H1 (cell line): ENCODE data around the gene MAPKAP1. TPM values are rescaled to one million over a fixed set of nuclear protein-coding genes. Genes with fewer than 3 reads are reported as not detected.

Source experiments
- CTCF ChIA-PET: fragments of 300-600 bp; sonication (Branson Sonifier 250); formaldehyde crosslinking; loops from one replicate; lab custom pipeline; 2021; ENCODE audit not compliant: partially characterized antibody; lab: Charles Lee
- POLR2A ChIA-PET: fragments of 300-600 bp; sonication (Branson Sonifier 250); formaldehyde crosslinking; loops from one replicate; lab custom pipeline; 2021; ENCODE audit warnings: inconsistent platforms; ENCODE audit not compliant: partially characterized antibody; lab: Charles Lee
- DNase-seq, 2 experiments: peaks; one replicate each; pipeline versions ENCODE4 v3.0.0 to v3.0.0-alpha.2; 2010 to 2022; ENCODE audit warnings: low spot score in 2 of 2, low read depth in 1 of 2, mixed read lengths in 1 of 2
- FAIRE-seq: peaks from 2 replicates; lab custom pipeline; 2011; peaks lifted over from hg19 to GRCh38; lab: Jason Lieb, UNC
- H2AFZ ChIP-seq: 2 replicates; pipeline ENCODE4 v1.8.1; 2012; ENCODE audit warnings: low read length, inconsistent platforms
- H2AK5ac ChIP-seq: 2 replicates; pipeline ENCODE4 v1.6.1; 2013; ENCODE audit warnings: low read depth, low read length
- H2BK120ac ChIP-seq: replicated peaks from 2 replicates; pipeline ENCODE3; 2013; ENCODE audit warnings: low read depth, low read length, inconsistent platforms
- H2BK12ac ChIP-seq: 2 replicates; pipeline ENCODE4 v1.6.1; 2013; ENCODE audit warnings: low read depth, low read length
- H2BK15ac ChIP-seq: 2 replicates; pipeline ENCODE4 v1.6.1; 2013; ENCODE audit warnings: low read length
- H2BK20ac ChIP-seq: 2 replicates; pipeline ENCODE4 v1.6.1; 2013; ENCODE audit warnings: low read length
- H2BK5ac ChIP-seq: 2 replicates; pipeline ENCODE4 v1.6.1; 2013; ENCODE audit warnings: low read depth, low read length
- H3K14ac ChIP-seq: 2 replicates; pipeline ENCODE4 v1.6.1; 2013; ENCODE audit warnings: inconsistent platforms; ENCODE audit not compliant: insufficient read length
- H3K18ac ChIP-seq: 2 replicates; pipeline ENCODE4 v1.6.1; 2013; ENCODE audit warnings: low read length; ENCODE audit errors: extremely low read depth
- H3K23ac ChIP-seq: 2 replicates; pipeline ENCODE4 v1.6.1; 2013; ENCODE audit warnings: inconsistent platforms; ENCODE audit not compliant: insufficient read length
- H3K23me2 ChIP-seq: 2 replicates; pipeline ENCODE4 v1.6.1; 2013; ENCODE audit warnings: low read depth, low read length
- H3K27ac ChIP-seq: 2 replicates; pipeline ENCODE4 v1.6.1; 2011; ENCODE audit warnings: low read depth, low read length, inconsistent platforms
- H3K27me3 ChIP-seq, 4 experiments: replicated peaks in 1 of 4; 1 replicate in 1 of 4; 2 replicates in 3 of 4; pipeline versions ENCODE4 v1.6.1 to v1.8.1; 2011 to 2013; ENCODE audit warnings: low read length in 3 of 4, mild to moderate bottlenecking in 3 of 4, inconsistent platforms in 2 of 4, mixed read lengths in 2 of 4, moderate library complexity in 1 of 4; ENCODE audit not compliant: control insufficient read depth in 3 of 4, insufficient read depth in 3 of 4; ENCODE audit errors: extremely low read depth in 1 of 4
- H3K36me3 ChIP-seq, 4 experiments: 2 replicates each; pipeline versions ENCODE4 v1.6.1 to v1.8.1; 2011 to 2013; ENCODE audit warnings: mild to moderate bottlenecking in 4 of 4, low read length in 3 of 4, moderate library complexity in 2 of 4, control low read depth in 1 of 4, inconsistent platforms in 1 of 4; ENCODE audit not compliant: insufficient read depth in 4 of 4, control insufficient read depth in 2 of 4
- H3K4ac ChIP-seq: replicated peaks from 2 replicates; pipeline ENCODE3; 2013; ENCODE audit warnings: low read length, low read depth, mixed read lengths, inconsistent platforms; ENCODE audit not compliant: insufficient read length
- H3K4me1 ChIP-seq, 4 experiments: replicated peaks in 1 of 4; 1 replicate in 1 of 4; 2 replicates in 3 of 4; pipeline versions ENCODE4 v1.6.1 to v1.8.1; 2011 to 2013; ENCODE audit warnings: low read length in 3 of 4, inconsistent platforms in 2 of 4, mixed read lengths in 1 of 4; ENCODE audit not compliant: insufficient read depth in 4 of 4, control insufficient read depth in 3 of 4
- H3K4me2 ChIP-seq, 2 experiments: 2 replicates each; pipeline versions ENCODE4 v1.6.1 to v1.8.1; 2011 to 2013; ENCODE audit warnings: low read depth in 2 of 2, low read length in 2 of 2, control low read depth in 1 of 2, inconsistent platforms in 1 of 2, mild to moderate bottlenecking in 1 of 2; ENCODE audit not compliant: insufficient read depth in 1 of 2
- H3K4me3 ChIP-seq, 4 experiments: fragments of 200-600, 300-600 bp in 1 of 4; sonication (generic), shearing (Covaris generic), sonication (Bioruptor Twin) in 1 of 4; 2 replicates each; pipeline versions ENCODE4 v1.5.1 to v1.8.1; 2011 to 2016; ENCODE audit warnings: low read length in 4 of 4, low read depth in 3 of 4, control low read depth in 2 of 4, inconsistent platforms in 2 of 4, mild to moderate bottlenecking in 2 of 4, mixed read lengths in 1 of 4, moderate library complexity in 1 of 4; ENCODE audit not compliant: insufficient read depth in 2 of 4; ENCODE audit errors: extremely low read depth in 1 of 4
- H3K56ac ChIP-seq: replicated peaks from 2 replicates; pipeline ENCODE3; 2013; ENCODE audit warnings: low read depth, mild to moderate bottlenecking, mixed read lengths, low read length, inconsistent platforms; ENCODE audit not compliant: insufficient read length
- H3K79me1 ChIP-seq: 2 replicates; pipeline ENCODE4 v1.6.1; 2013; ENCODE audit warnings: low read depth, low read length, control low read depth
- H3K79me2 ChIP-seq, 2 experiments: 2 replicates each; pipeline versions ENCODE4 v1.6.1 to v1.8.1; 2012 to 2013; ENCODE audit warnings: low read length in 2 of 2, mild to moderate bottlenecking in 2 of 2, inconsistent platforms in 1 of 2; ENCODE audit not compliant: insufficient read depth in 2 of 2, control insufficient read depth in 1 of 2
- H3K9ac ChIP-seq, 4 experiments: replicated peaks in 1 of 4; 1 replicate in 1 of 4; 2 replicates in 3 of 4; pipeline versions ENCODE4 v1.6.1 to v1.8.1; 2011 to 2013; ENCODE audit warnings: low read depth in 3 of 4, low read length in 3 of 4, control low read depth in 2 of 4, mild to moderate bottlenecking in 2 of 4, moderate library complexity in 2 of 4, inconsistent platforms in 1 of 4; ENCODE audit errors: extremely low read depth in 1 of 4
- H3K9me3 ChIP-seq, 2 experiments: 2 replicates each; pipeline versions ENCODE4 v1.6.1 to v1.8.1; 2012 to 2013; ENCODE audit warnings: mild to moderate bottlenecking in 2 of 2, moderate library complexity in 2 of 2, control low read depth in 1 of 2, inconsistent platforms in 1 of 2, low read depth in 1 of 2, low read length in 1 of 2, mixed read lengths in 1 of 2; ENCODE audit not compliant: insufficient read depth in 2 of 2
- H4K20me1 ChIP-seq, 2 experiments: replicated peaks in 1 of 2; 2 replicates each; pipeline versions ENCODE3 to v1.8.1; 2011 to 2013; ENCODE audit warnings: inconsistent platforms in 2 of 2, low read length in 2 of 2, mild to moderate bottlenecking in 1 of 2; ENCODE audit not compliant: insufficient read depth in 2 of 2, control insufficient read depth in 1 of 2
- H4K5ac ChIP-seq: 2 replicates; pipeline ENCODE4 v1.6.1; 2013; ENCODE audit warnings: low read length, low read depth, mixed read lengths, inconsistent platforms; ENCODE audit not compliant: insufficient read length
- H4K8ac ChIP-seq: 2 replicates; pipeline ENCODE4 v1.8.0; 2013; ENCODE audit warnings: mild to moderate bottlenecking, moderate library complexity, low read length, inconsistent platforms; ENCODE audit not compliant: insufficient read depth; ENCODE audit errors: extremely low read depth
- H4K91ac ChIP-seq: replicated peaks from 2 replicates; pipeline ENCODE3; 2013; ENCODE audit warnings: low read length, mixed read lengths, inconsistent platforms; ENCODE audit not compliant: insufficient read length
- PHF8 ChIP-seq: fragments of 200-600 bp; sonication (generic); conservative IDR thresholded peaks from 2 replicates; pipeline ENCODE4 v1.7.1; 2012; ENCODE audit warnings: low read depth, mild to moderate bottlenecking, inconsistent platforms, low read length, moderate library complexity
- WGBS, 2 experiments: shearing (Covaris generic) in 1 of 2; methylation state at CpG; one replicate each; pipeline versions ENCODE4 v1.1.6 to v1.1.7; 2013 to 2015; ENCODE audit warnings: low lambda C conversion rate in 2 of 2, mixed read lengths in 2 of 2, inconsistent platforms in 1 of 2, low coverage in 1 of 2, missing lambda C conversion rate in 1 of 2; ENCODE audit not compliant: insufficient replicate concordance in 2 of 2, insufficient coverage in 1 of 2, insufficient read length in 1 of 2; ENCODE audit errors: extremely low coverage in 1 of 2, missing lambda C conversion rate in 1 of 2; 5-methylcytosine and 5-hydroxymethylcytosine counted together
- polyA plus RNA-seq, 7 experiments: library from polyadenylated mRNA; depleted of rRNA in 3 of 7; stranded (reverse) in 5 of 7; unstranded in 2 of 7; fragments of >200 nt in 5 of 7; fragments of 200-250 nt in 2 of 7; gene quantifications; 1 replicate in 5 of 7; 2 replicates in 1 of 7; 4 replicates in 1 of 7; pipeline versions ENCODE4 v1.2.1 to v1.2.3, GENCODE V29; 2011 to 2013; ENCODE audit warnings: missing spikeins in 2 of 7, mixed read lengths in 2 of 7
- total RNA-seq: library from RNA; stranded (reverse); fragmentation: NEBNext Ultra II Directional; extraction: Animal tissue kit (Norgen Biotek cat#: 25700); gene quantifications from 2 replicates; pipeline ENCODE4 v1.2.1, GENCODE V29; 2021

Gene MAPKAP1
- total and polyA plus RNA-seq, 2 of the 8 experiments (the other 6 are each of a cell fraction or from before 2014, with no cell fraction given), result 79.2 to 140 TPM

- no peak for TF ChIP-seq PHF8
- Histone ChIP-seq H2BK120ac (no peak overlapping the region), H4K8ac (no peak overlapping the region), H3K27ac (no peak overlapping the region), H3K79me2 (peaks cover 0 to 78% of the 10 kb centered on the region in 2 experiments; a peak in 3 of 4 replicates), H4K91ac (no peak overlapping the region), H2BK5ac (peak overlapping the region; percentile 80; the same call in 1 of the 2 replicates), H3K4me1 (peaks cover 4 to 48% (median 18%) of the 10 kb centered on the region in 4 experiments; a peak in 6 of 7 replicates), H3K14ac (no peak overlapping the region), H2BK20ac (0 out of 2 replicates have a peak overlapping the region, but pooled peaks have one; percentile 27), H4K20me1 (no peaks in the 10 kb centered on the region), H3K4me3 (no peak overlapping the region), H3K4ac (peak overlapping the region; percentile 36), H3K79me1 (no peaks in the 10 kb centered on the region), H3K27me3 (no peaks in the 10 kb centered on the region), H3K9me3 (no peaks in the 10 kb centered on the region), H2AFZ (no peak overlapping the region), H3K36me3 (peaks cover 0 to 19% (median 0%) of the 10 kb centered on the region in 4 experiments; a peak in 1 of 8 replicates), H2BK12ac (peak overlapping the region; percentile 45; the same call in 1 of the 2 replicates), H3K23me2 (no peaks in the 10 kb centered on the region), H2BK15ac (no peak overlapping the region), H4K5ac (peak overlapping the region; percentile 78), H3K23ac (no peak overlapping the region), H3K56ac (no peak overlapping the region), H3K9ac (no peak overlapping the region), H2AK5ac (no peak overlapping the region), H3K18ac (no peak overlapping the region; the same call in 1 of the 2 replicates), H3K4me2 (peak overlapping the region; percentile 32 to 45; a peak in 3 of 4 replicates)
- 91% methylated on average over 4 of the region's 4 CpGs; no CpG with 5 or more reads in 1 of the 2 experiments for WGBS, 2 experiments
- FAIRE-seq, result peak; percentile 24
- ChIA-PET POLR2A (interaction anchor here (1.8 kb wide), 1 partner anchor 9 kb away, joined by 5 read pairs; no protein-coding TSS in a partner anchor), CTCF (interaction anchor here (1.7 kb wide), 1 partner anchor 12 kb away, joined by 3 read pairs; no protein-coding TSS in a partner anchor)
- no peak for DNase-seq
Observed at GRCh38 chr9:125756518-125756917, 49.5 kb upstream of the MAPKAP1 start.
